ENCODE results near the gene MS4A14.

The MS4A14 gene

GRCh38 chr11:60420015-60420414, 23.8 kb downstream of the MS4A14 start:
- no peak for TF ChIP-seq CTCF (IDR thresholded peaks at IDR 0.05; ENCODE audit: insufficient read depth, low read depth, low read length, missing control alignments)
- no peak overlapping the region for H3K4me3 ChIP-seq (ENCODE audit: low read depth, low read length)
- no peak for DNase-seq (ENCODE audit: low read depth)

- TF ChIP-seq CTCF (IDR thresholded peaks at IDR 0.05; ENCODE audit: insufficient read depth, low read depth, low read length, missing control alignments): no peak
- DNase-seq (ENCODE audit: low read depth): no peak
- no peak overlapping the region for H3K4me3 ChIP-seq (ENCODE audit: low read depth, low read length)
These were observed 26.4 kb downstream of the MS4A14 start for GRCh38 chr11:60422609-60423008.

GRCh38 chr11:60428517-60428916, 32.3 kb downstream of the MS4A14 start:
- no peak for DNase-seq (ENCODE audit: low read depth)
- H3K4me3 ChIP-seq (ENCODE audit: low read depth, low read length): no peak overlapping the region
- TF ChIP-seq CTCF (IDR thresholded peaks at IDR 0.05; ENCODE audit: insufficient read depth, low read depth, low read length, missing control alignments): no peak

GRCh38 chr11:60429272-60429671, 33.0 kb downstream of the MS4A14 start, which contains the start of gene MS4A5:
MS4A5 (plus strand) TSS chr11:60429572; CDS start chr11:60429675, 103 bp downstream.
- no peak for DNase-seq (ENCODE audit: low read depth)
- TF ChIP-seq CTCF (IDR thresholded peaks at IDR 0.05; ENCODE audit: insufficient read depth, low read depth, low read length, missing control alignments): no peak
- no peak within 1 kb of the TSS for H3K4me3 ChIP-seq (ENCODE audit: low read depth, low read length)

- no peak for DNase-seq (ENCODE audit: low read depth)
- TF ChIP-seq CTCF (IDR thresholded peaks at IDR 0.05; ENCODE audit: insufficient read depth, low read depth, low read length, missing control alignments): no peak
- no peak overlapping the region for H3K4me3 ChIP-seq (ENCODE audit: low read depth, low read length)
These were observed 35.0 kb downstream of the MS4A14 start for GRCh38 chr11:60431251-60431650.

GRCh38 chr11:60433401-60433800, 37.1 kb downstream of the MS4A14 start:
- no peak overlapping the region for H3K4me3 ChIP-seq (ENCODE audit: low read depth, low read length)
- TF ChIP-seq CTCF (IDR thresholded peaks at IDR 0.05; ENCODE audit: insufficient read depth, low read depth, low read length, missing control alignments): no peak
- DNase-seq (ENCODE audit: low read depth): no peak

GRCh38 chr11:60447070-60447469, 50.8 kb downstream of the MS4A14 start:
- no peak overlapping the region; the same call in 1 of the 2 replicates for H3K4me3 ChIP-seq (ENCODE audit: low read depth, low read length)

More at GRCh38 chr11:60447070-60447469, 50.8 kb downstream of the MS4A14 start:
- TF ChIP-seq CTCF (IDR thresholded peaks at IDR 0.05; ENCODE audit: insufficient read depth, low read depth, low read length, missing control alignments): no peak
- no peak for DNase-seq (ENCODE audit: low read depth)
